GM19035 (cell line): Measurements from ENCODE around the gene BLACAT1.
"Not testable (repeated sequence)": the region's sequence is repeated elsewhere in the genome, so short reads cannot be mapped to it uniquely, and the experiment has no call there.

Source experiments
- ATAC-seq: cut with Tn5 transposase; IDR thresholded peaks from one replicate; pipeline ENCODE4 v1.9.1; 2021; ENCODE audit not compliant: unreplicated experiment

Gene BLACAT1

GRCh38 chr1:205442051-205442725 is 13.7 kb downstream of the BLACAT1 start:
- ATAC-seq, result no peak

GRCh38 chr1:205441716-205442050 is 14.2 kb downstream of the BLACAT1 start:
- ATAC-seq, result no peak

GRCh38 chr1:205441318-205441633 is 14.6 kb downstream of the BLACAT1 start:
- ATAC-seq, result no peak

DNA sequence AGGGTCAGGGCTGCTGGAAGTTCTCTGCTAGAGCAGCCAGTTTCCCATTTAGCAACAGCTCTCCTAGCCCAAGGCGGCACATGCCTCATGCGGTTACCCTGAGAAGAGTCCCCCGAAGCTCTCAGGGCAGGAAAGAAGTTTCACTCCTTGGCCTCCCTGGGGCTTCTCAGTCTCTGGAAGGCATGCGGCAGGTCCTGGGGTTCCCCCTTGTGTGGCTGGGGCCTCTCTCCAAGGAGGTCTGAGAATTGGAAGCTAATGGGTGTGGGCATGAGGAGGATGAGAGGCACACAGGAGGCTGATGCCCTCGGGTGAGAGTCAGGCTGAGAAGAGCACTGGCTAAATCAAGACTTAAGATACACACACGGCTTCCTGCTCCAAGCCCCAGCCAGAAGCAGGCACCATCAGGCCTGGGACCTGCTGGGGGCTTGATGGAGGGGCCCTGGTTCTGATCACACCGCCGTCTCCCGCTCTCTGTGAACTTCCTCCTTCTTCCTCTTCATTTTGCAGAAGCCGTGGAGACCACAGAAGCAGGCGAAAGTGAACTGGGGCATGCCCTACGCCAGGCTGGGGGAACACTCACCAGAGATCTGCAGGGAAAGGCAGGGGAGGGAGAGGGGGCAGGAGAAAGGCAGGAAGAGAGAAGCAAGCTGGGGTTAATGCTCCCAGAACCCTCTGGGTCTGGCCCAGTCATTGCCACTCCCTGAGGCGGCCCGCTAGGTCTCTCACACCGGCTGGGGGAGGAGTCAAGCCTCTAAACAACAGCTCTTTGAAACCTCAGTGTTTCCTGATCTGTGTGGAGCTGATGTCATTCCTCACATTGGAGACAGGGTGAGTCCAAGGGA is 15.1 kb downstream of the BLACAT1 start:
- ATAC-seq, result no peak

- ATAC-seq, result no peak
Observed at GRCh38 chr1:205440121-205440475, 15.7 kb downstream of the BLACAT1 start.

DNA sequence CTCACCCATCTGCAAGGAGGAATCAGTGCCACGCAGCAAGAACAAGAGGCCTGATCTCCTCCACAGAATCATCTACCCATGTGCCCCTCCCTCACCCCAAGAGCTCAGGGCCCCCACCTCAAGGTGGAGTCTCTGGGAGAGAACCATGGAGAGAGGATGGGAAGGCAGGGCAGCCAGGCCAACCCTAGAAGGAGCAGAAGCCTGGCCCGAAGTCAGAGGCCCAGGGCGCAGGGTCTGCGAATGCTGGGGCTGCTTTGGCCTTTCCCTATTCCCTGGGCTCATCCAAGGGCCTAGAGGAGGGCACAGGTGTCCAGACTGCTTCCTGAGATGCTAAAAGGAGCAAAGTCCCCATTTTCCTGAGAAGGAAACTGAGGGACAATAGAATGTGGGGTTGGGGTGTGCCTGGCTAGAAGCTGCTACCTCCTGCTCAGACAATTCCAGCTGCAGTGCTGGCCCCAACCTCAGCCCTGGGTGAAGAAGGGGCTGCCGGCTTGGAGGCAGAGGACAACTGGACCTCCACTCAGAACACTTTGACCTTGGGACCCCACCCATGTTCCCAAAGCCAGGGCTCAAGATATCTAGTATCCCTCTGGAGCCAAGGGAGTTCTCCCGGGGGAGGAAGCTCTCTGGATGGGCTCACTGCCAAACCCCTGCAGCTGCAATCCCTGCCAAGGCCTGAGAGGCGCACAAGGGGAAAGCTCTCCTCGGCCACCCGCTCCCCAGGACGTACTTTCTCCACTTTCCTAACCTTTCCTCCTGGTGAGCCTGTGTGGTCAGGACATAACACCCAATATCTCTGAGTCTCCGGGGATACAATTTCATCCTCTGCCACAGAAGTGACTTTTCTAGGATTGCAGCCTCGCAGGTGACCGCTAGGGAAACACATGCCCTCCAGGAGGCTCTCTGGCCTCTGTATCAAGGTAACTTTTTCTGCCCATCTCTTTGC is 17.4 kb downstream of the BLACAT1 start:
- ATAC-seq, result no peak

GRCh38 chr1:205437570-205437969 is 18.3 kb downstream of the BLACAT1 start:
- no peak for ATAC-seq

DNA sequence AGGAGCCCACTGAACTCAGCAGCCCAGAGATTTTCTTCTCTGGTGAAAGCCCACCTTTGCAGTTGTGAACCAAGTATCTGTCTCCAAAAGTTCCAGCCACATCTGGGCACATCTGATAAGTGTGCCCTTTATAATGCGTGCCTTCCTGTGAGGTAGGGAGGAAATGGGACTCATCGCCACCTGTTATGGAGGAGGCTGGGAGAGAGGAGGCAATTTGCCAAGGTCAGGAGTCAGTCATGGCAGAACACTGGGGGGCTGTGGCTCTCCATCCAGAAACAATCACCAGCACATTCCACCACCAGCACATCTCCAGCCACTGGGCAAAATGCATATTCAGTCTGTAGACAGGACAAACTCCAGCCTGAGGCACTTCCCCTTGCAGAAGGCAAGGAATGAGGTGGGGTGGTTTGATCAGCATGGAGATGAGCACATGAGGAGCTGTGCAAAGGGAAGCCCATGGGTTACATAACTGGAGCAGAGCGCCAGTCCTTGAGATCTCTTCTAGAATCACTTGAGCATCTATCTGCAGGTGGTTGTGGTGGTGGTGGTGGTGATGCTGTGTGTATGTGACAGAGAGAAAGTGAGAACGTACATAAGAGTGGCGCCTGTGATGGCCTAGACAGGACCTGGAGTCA is 19.0 kb downstream of the BLACAT1 start:
- ATAC-seq, result no peak

- no peak for ATAC-seq
Observed at GRCh38 chr1:205435578-205436573, 20.0 kb downstream of the BLACAT1 start.

- no peak for ATAC-seq
Observed at GRCh38 chr1:205434738-205435137, 21.1 kb downstream of the BLACAT1 start.

GRCh38 chr1:205432692-205433091 is 23.2 kb downstream of the BLACAT1 start:
- not testable (repeated sequence) for ATAC-seq

DNA sequence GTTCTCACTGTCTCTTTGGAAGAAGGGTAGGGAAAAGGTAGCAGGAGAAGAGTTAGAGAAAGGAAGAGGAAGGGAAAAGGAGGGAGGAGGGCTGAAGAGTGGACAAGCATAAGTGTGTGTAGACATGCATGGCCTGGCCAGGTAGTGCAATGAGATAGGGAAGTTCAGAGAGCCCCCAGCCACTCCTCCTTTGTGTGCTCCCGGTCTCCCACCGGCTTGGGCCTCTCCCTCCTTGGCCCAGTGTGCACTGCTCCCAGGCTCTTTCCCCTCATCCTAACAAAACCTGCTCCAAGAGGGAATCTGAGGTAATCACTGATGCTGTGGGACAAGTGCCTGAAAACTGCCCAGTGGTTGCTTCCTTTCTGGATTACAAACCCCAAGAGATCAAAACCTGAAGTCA is 23.7 kb downstream of the BLACAT1 start:
- ATAC-seq, result no peak

- no peak for ATAC-seq
Observed at GRCh38 chr1:205430696-205431305, 25.0 kb downstream of the BLACAT1 start.

GRCh38 chr1:205429762-205430695 is 25.8 kb downstream of the BLACAT1 start:
- no peak for ATAC-seq

DNA sequence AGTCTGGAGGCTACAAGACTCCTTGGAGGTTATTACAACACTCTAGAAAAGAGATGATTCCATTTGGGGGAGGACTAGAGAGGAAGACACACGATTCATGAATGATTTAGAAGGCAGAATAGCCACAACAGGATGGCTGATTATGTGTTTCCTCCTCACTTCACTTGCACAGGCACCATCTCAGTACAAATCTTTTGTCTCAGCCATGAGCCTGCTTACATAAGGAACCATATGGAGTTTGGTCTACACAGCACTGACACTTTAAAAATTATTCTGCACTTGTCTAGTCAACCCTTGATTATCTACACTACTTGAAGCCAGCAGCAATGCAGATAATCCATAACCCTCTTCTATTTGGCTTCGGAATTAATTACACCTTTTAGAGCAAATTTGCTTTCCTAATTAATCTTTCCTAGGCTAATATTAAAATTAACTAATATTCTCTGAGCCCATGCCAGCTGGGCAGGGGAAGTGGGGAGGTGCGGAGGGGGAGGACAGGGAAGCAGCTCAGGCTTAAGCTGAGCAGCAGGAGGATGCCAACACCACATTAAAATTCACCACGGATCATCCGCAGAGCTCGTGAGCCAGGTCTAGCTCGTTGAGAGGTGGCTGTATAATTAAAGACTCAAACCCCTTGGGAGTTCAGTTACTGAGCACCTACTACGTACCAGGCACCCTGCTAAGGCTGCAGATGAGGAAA is 30.8 kb downstream of the BLACAT1 start:
- ATAC-seq, result no peak

- ATAC-seq, result no peak
Observed at GRCh38 chr1:205423814-205424399, 31.9 kb downstream of the BLACAT1 start.

- ATAC-seq, result no peak
Observed at GRCh38 chr1:205422993-205423642, 32.7 kb downstream of the BLACAT1 start.
